Stomach (tissue), 9 donors: Measurements from ENCODE around the gene NDFIP2. TPM values are rescaled to one million over a fixed set of nuclear protein-coding genes. Genes with fewer than 3 reads are reported as not detected.

Experiments used
- DNase-seq, 2 donors: peaks; one replicate each; pipeline versions ENCODE4 v3.0.0 to v3.0.0-alpha.2; 2013 to 2019
- H3K27ac ChIP-seq, 5 donors: fragments of 200-600 bp in 4 of 5; sonication (generic) in 4 of 5; one replicate each; pipeline ENCODE4 v1.5.1; 2013 to 2019; ENCODE audit warnings: mild to moderate bottlenecking in 1 of 5, moderate library complexity in 1 of 5
- H3K27me3 ChIP-seq, 3 donors: fragments of 200-600 bp; sonication (generic); one replicate each; pipeline ENCODE4 v1.5.1; 2017 to 2019; ENCODE audit warnings: mixed run types in 1 of 3
- H3K36me3 ChIP-seq, 4 donors: fragments of 200-600 bp; sonication (generic); 1 replicate in 3 of 4; 2 replicates in 1 of 4; pipeline ENCODE4 v1.5.1; 2016 to 2019
- H3K4me1 ChIP-seq, 4 donors: fragments of 200-600 bp; sonication (generic); one replicate each; pipeline ENCODE4 v1.5.1; 2016 to 2019
- H3K4me3 ChIP-seq, 4 donors: fragments of 200-600 bp; sonication (generic) in 3 of 4; one replicate each; pipeline ENCODE4 v1.5.1; 2016 to 2019; ENCODE audit warnings: mild to moderate bottlenecking in 1 of 4
- H3K9me3 ChIP-seq, 4 donors: fragments of 200-600 bp; sonication (generic); one replicate each; pipeline ENCODE4 v1.5.1; 2016 to 2019
- CTCF ChIP-seq, 7 experiments: fragments of 450-650 bp in 4 of 7; fragments of 200-600 bp in 3 of 7; sonication (generic) in 3 of 7; IDR thresholded peaks; one replicate each; pipeline ENCODE4 v1.5.1; 2016 to 2019; ENCODE audit warnings: antibody characterized with exemption in 7 of 7, control low read depth in 2 of 7, mild to moderate bottlenecking in 1 of 7
- EP300 ChIP-seq: sonication (generic); formaldehyde crosslinking; IDR thresholded peaks from one replicate; pipeline ENCODE4 v1.6.1; 2017; ENCODE audit warnings: antibody characterized with exemption
- POLR2A ChIP-seq, 4 donors: fragments of 450-650 bp; IDR thresholded peaks; one replicate each; pipeline ENCODE4 v1.6.1; 2016; ENCODE audit warnings: antibody characterized with exemption in 4 of 4, control low read depth in 2 of 4, mild to moderate bottlenecking in 1 of 4, moderate library complexity in 1 of 4
- POLR2AphosphoS5 ChIP-seq, 3 donors: sonication (generic); formaldehyde crosslinking; IDR thresholded peaks; one replicate each; pipeline ENCODE4 v1.6.1; 2016; ENCODE audit warnings: antibody characterized with exemption in 3 of 3
- WGBS, 5 donors: extraction: QIAGEN DNeasy Blood & Tissue Kit in 3 of 5; methylation state at CpG; one replicate each; pipeline versions ENCODE4 v1.1.5 to v1.1.7; 2013 to 2018; 5-methylcytosine and 5-hydroxymethylcytosine counted together
- intact Hi-C: fragments of 100-400 bp; cut with DNase I; formaldehyde crosslinking; loops from one replicate; pipeline ENCODE4 v1.15.1; 2023; ENCODE audit warnings: low total_unique reads
- polyA plus RNA-seq, 3 donors: library from polyadenylated mRNA; stranded (reverse); fragments of 200-250 nt; gene quantifications; one replicate each; pipeline ENCODE4 v1.2.3, GENCODE V29; 2013
- total RNA-seq, 5 donors: library from RNA; depleted of rRNA; stranded (reverse); fragments of >200 nt; gene quantifications; one replicate each; pipeline versions ENCODE4 v1.1.0 to v1.2.3, GENCODE V29; 2014 to 2016
- donor health status: healthy with polysubstance abuse.
- donor health status: Bipolar disorder and iron deficiency.
- donor health status: healthy.

NDFIP2 gene
- total and polyA plus RNA-seq, 8 donors = 2.9 to 56.5 (median 14.7) TPM

DNA sequence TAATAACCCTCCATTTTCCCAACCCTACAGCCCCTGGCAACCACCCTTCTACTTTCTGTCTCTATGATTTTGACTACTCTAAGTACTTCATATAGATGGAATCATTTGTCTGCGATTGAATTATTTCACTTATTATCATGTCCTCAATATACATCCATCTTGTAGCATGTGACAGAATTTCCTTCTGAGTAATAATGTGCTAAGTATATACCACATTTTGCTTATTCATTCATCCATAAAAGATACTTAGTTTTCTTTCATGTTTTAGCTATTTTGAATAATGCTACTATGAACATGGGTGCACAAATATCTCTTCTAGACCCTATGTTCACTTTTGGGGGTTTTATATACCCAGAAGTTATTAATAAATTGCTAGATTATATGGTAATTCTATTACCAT lies 17.4 kb upstream of the NDFIP2 start:
- intact Hi-C loops = no loop called here
- H3K36me3 ChIP-seq = no peaks in the 10 kb centered on the region
- H3K9me3 ChIP-seq = no peaks in the 10 kb centered on the region
- no peak overlapping the region for H3K27ac ChIP-seq
- DNase-seq = no peak
- H3K4me1 ChIP-seq = no peaks in the 10 kb centered on the region
- TF ChIP-seq EP300 = no peak
- no peak for TF ChIP-seq CTCF (IDR thresholded peaks at IDR 0.05)
- TF ChIP-seq POLR2A (IDR thresholded peaks at IDR 0.05) = no peak
- TF ChIP-seq POLR2AphosphoS5 (IDR thresholded peaks at IDR 0.05) = no peak
- H3K4me3 ChIP-seq = no peak overlapping the region
- 93 to 98% (median 94%) methylated on average over 1 of the region's 1 CpG for WGBS, 5 donors
- no peaks in the 10 kb centered on the region for H3K27me3 ChIP-seq

- intact Hi-C loops = no loop called here
- Histone ChIP-seq H3K27me3 (no peaks in the 10 kb centered on the region), H3K36me3 (no peaks in the 10 kb centered on the region), H3K4me3 (no peak overlapping the region), H3K27ac (no peak overlapping the region), H3K9me3 (no peaks in the 10 kb centered on the region), H3K4me1 (no peaks in the 10 kb centered on the region)
- no peak for DNase-seq
- WGBS, 5 donors = 69 to 77% (median 73%) methylated on average over 2 of the region's 2 CpGs
- TF ChIP-seq EP300 (no peak), CTCF (IDR thresholded peaks at IDR 0.05) (no peak), POLR2A (IDR thresholded peaks at IDR 0.05) (no peak), POLR2AphosphoS5 (IDR thresholded peaks at IDR 0.05) (no peak)
These were observed 14.1 kb upstream of the NDFIP2 start for GRCh38 chr13:79466872-79467271.

DNA sequence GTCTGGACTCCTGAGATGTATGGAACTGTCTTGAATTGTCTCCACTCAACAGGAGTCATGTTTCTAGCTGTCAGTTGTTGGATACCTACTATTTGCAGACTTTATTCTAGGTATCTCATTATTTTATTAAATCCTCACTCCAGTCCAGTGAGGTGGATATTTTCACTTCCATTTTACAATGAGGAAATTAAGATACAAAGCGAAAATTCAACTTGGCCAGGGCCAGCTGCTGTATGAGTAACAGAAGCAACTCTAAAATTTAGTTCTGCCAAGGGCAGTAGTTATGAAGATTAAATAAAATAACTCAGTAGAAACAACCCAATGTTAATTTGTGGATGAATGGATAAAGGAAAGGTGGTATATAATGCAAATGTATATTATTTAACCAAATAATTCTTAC lies 12.6 kb upstream of the NDFIP2 start:
- H3K4me1 ChIP-seq = no peaks in the 10 kb centered on the region
- no peak for DNase-seq
- H3K27ac ChIP-seq = no peak overlapping the region
- no peaks in the 10 kb centered on the region for H3K36me3 ChIP-seq
- H3K27me3 ChIP-seq = no peaks in the 10 kb centered on the region
- no peaks in the 10 kb centered on the region for H3K9me3 ChIP-seq
- 88 to 95% (median 90%) methylated on average over 1 of the region's 1 CpG for WGBS, 5 donors
- no peak for TF ChIP-seq EP300
- TF ChIP-seq CTCF (IDR thresholded peaks at IDR 0.05) = no peak
- no peak for TF ChIP-seq POLR2A (IDR thresholded peaks at IDR 0.05)
- intact Hi-C loops = no loop called here
- H3K4me3 ChIP-seq = no peak overlapping the region

- H3K27ac ChIP-seq = no peak overlapping the region
- no peak for DNase-seq
- H3K4me1 ChIP-seq = no peaks in the 10 kb centered on the region
- WGBS, 5 donors = 84 to 93% (median 85%) methylated on average over 3 of the region's 3 CpGs
- no peaks in the 10 kb centered on the region for H3K27me3 ChIP-seq
- no peak overlapping the region for H3K4me3 ChIP-seq
- no peaks in the 10 kb centered on the region for H3K9me3 ChIP-seq
- no peaks in the 10 kb centered on the region for H3K36me3 ChIP-seq
- intact Hi-C loops = no loop called here
- TF ChIP-seq EP300 = no peak
- TF ChIP-seq POLR2AphosphoS5 (IDR thresholded peaks at IDR 0.05) = no peak
- TF ChIP-seq CTCF (IDR thresholded peaks at IDR 0.05) = no peak
- TF ChIP-seq POLR2A (IDR thresholded peaks at IDR 0.05) = no peak
These were observed 12.1 kb upstream of the NDFIP2 start for GRCh38 chr13:79468819-79469218.
